Endodermal cell (in vitro differentiated cells): Measurements from ENCODE around the gene DRD2. TPM values are rescaled to one million over a fixed set of nuclear protein-coding genes. Genes with fewer than 3 reads are reported as not detected.
A peak's percentile ranks its signal among the peaks of the same experiment; 100 is the strongest.

ENCODE experiments used
- DNase-seq: peaks from one replicate; pipeline ENCODE4 v3.0.0-alpha.2; 2017
- H3K27ac ChIP-seq: 2 replicates; pipeline ENCODE4 v1.5.1; 2013; ENCODE audit warnings: mild to moderate bottlenecking, low read depth, low read length, moderate library complexity
- H3K27me3 ChIP-seq: 2 replicates; pipeline ENCODE4 v1.6.1; 2013; ENCODE audit warnings: mild to moderate bottlenecking, low read length, moderate library complexity; ENCODE audit not compliant: insufficient read depth, control insufficient read depth, poor library complexity, severe bottlenecking
- H3K36me3 ChIP-seq: 2 replicates; pipeline ENCODE4 v1.7.0; 2013; ENCODE audit warnings: mild to moderate bottlenecking, low read length, moderate library complexity; ENCODE audit not compliant: control insufficient read depth, insufficient read depth
- H3K4me1 ChIP-seq: one replicate; pipeline ENCODE4 v1.7.0; 2013; ENCODE audit warnings: low read length; ENCODE audit not compliant: control insufficient read depth, insufficient read depth
- H3K4me3 ChIP-seq: 2 replicates; pipeline ENCODE4 v1.5.1; 2013; ENCODE audit warnings: mild to moderate bottlenecking, low read length, moderate library complexity
- H3K9ac ChIP-seq: 2 replicates; pipeline ENCODE4 v1.6.1; 2013; ENCODE audit warnings: mild to moderate bottlenecking, low read length, moderate library complexity; ENCODE audit not compliant: poor library complexity, severe bottlenecking; ENCODE audit errors: extremely low read depth
- H3K9me3 ChIP-seq: 2 replicates; pipeline ENCODE4 v1.6.1; 2013; ENCODE audit warnings: mild to moderate bottlenecking, low read length, moderate library complexity; ENCODE audit not compliant: control insufficient read depth
- H3K27ac Mint-ChIP-seq: 2 replicates; pipeline ENCODE4 v1.8.0; 2020; ENCODE audit warnings: mixed read lengths
- H3K27me3 Mint-ChIP-seq: 2 replicates; pipeline ENCODE4 v1.8.0; 2021; ENCODE audit warnings: mild to moderate bottlenecking, mixed read lengths; ENCODE audit not compliant: insufficient read depth
- H3K36me3 Mint-ChIP-seq: 2 replicates; pipeline ENCODE4 v1.8.0; 2020; ENCODE audit warnings: low read depth, mixed read lengths
- H3K4me1 Mint-ChIP-seq: 2 replicates; pipeline ENCODE4 v1.8.0; 2020; ENCODE audit warnings: mixed read lengths
- H3K4me3 Mint-ChIP-seq: 2 replicates; pipeline ENCODE4 v1.8.0; 2020; ENCODE audit warnings: mild to moderate bottlenecking, moderate library complexity, mixed read lengths
- H3K9me3 Mint-ChIP-seq: 2 replicates; pipeline ENCODE4 v1.8.0; 2020; ENCODE audit warnings: mild to moderate bottlenecking, mixed read lengths
- CTCF ChIP-seq: fragments of 200-600 bp; sonication (generic); conservative IDR thresholded peaks from 2 replicates; pipeline ENCODE4 v1.5.0; 2021; ENCODE audit warnings: antibody characterized with exemption, mild to moderate bottlenecking
- WGBS, 2 experiments: methylation state at CpG; one replicate each; pipeline versions ENCODE4 v1.1.5 to v1.1.7; 2013; ENCODE audit warnings: missing lambda C conversion rate in 2 of 2, mixed read lengths in 1 of 2; ENCODE audit not compliant: insufficient coverage in 1 of 2, insufficient read length in 1 of 2; 5-methylcytosine and 5-hydroxymethylcytosine counted together
- total RNA-seq, 2 donors: library from RNA; stranded (reverse); fragmentation: NEBNext Ultra II Directional in 1 of 2; extraction: Animal tissue kit (Norgen Biotek cat#: 25700) in 1 of 2; gene quantifications; 2 replicates in 1 of 2; 3 replicates in 1 of 2; pipeline ENCODE4 v1.2.1, GENCODE V29; 2021

Gene DRD2
- total RNA-seq, 2 donors from 2014 or later = 0.35 to 2.1 TPM

- Mint-ChIP-seq H3K27me3 (peaks cover 90% of the 10 kb centered on the region), H3K9me3 (no peaks in the 10 kb centered on the region), H3K4me3 (no peak overlapping the region)
Observed at GRCh38 chr11:113476553-113476952, 1.4 kb upstream of the DRD2 start.

GRCh38 chr11:113474362-113475159, 637 bp downstream of the DRD2 start:
- H3K27me3 Mint-ChIP-seq = peaks cover 88% of the 10 kb centered on the region
- H3K4me3 ChIP-seq = peak overlapping the region; percentile 68
- H3K4me1 Mint-ChIP-seq = peaks cover 4% of the 10 kb centered on the region
- H3K36me3 ChIP-seq = no peaks in the 10 kb centered on the region
- no peaks in the 10 kb centered on the region for H3K4me1 ChIP-seq
- no peak overlapping the region for H3K27ac Mint-ChIP-seq
- no peaks in the 10 kb centered on the region for H3K36me3 Mint-ChIP-seq
- peaks cover 77% of the 10 kb centered on the region for H3K27me3 ChIP-seq
- no peak overlapping the region for H3K27ac ChIP-seq
- H3K9me3 ChIP-seq = no peaks in the 10 kb centered on the region
- H3K9ac ChIP-seq = no peak overlapping the region
- DNase-seq = peak; percentile 99
- H3K9me3 Mint-ChIP-seq = no peaks in the 10 kb centered on the region
- TF ChIP-seq CTCF = no peak
- peak overlapping the region; percentile 52 for H3K4me3 Mint-ChIP-seq
- WGBS, 2 experiments = 0 to 1% methylated on average over 20 to 70 of the region's 70 CpGs

More at GRCh38 chr11:113476553-113476952, 1.4 kb upstream of the DRD2 start:
- Histone ChIP-seq H3K4me1 (no peaks in the 10 kb centered on the region), H3K4me3 (no peak overlapping the region), H3K27ac (no peak overlapping the region), H3K27me3 (peaks cover 74% of the 10 kb centered on the region), H3K36me3 (no peaks in the 10 kb centered on the region), H3K9me3 (no peaks in the 10 kb centered on the region), H3K9ac (no peak overlapping the region)
- Mint-ChIP-seq H3K4me1 (peaks cover 4% of the 10 kb centered on the region), H3K36me3 (no peaks in the 10 kb centered on the region), H3K27ac (no peak overlapping the region)
- no peak for TF ChIP-seq CTCF
- WGBS, 2 experiments = 83 to 100% methylated on average over 1 to 3 of the region's 3 CpGs
- no peak for DNase-seq

GRCh38 chr11:113473983-113474361, 1.2 kb downstream of the DRD2 start:
- no peaks in the 10 kb centered on the region for H3K9me3 Mint-ChIP-seq
- Histone ChIP-seq H3K9ac (no peak overlapping the region), H3K4me1 (no peaks in the 10 kb centered on the region), H3K27ac (no peak overlapping the region), H3K27me3 (peaks cover 74% of the 10 kb centered on the region), H3K36me3 (no peaks in the 10 kb centered on the region), H3K9me3 (no peaks in the 10 kb centered on the region), H3K4me3 (no peak overlapping the region)
- no peak overlapping the region for H3K27ac Mint-ChIP-seq
- no peak for TF ChIP-seq CTCF
- H3K4me1 Mint-ChIP-seq = peaks cover 4% of the 10 kb centered on the region
- DNase-seq = no peak
- no peaks in the 10 kb centered on the region for H3K36me3 Mint-ChIP-seq
- peaks cover 86% of the 10 kb centered on the region for H3K27me3 Mint-ChIP-seq
- peak overlapping the region; percentile 52 for H3K4me3 Mint-ChIP-seq
- WGBS, 2 experiments = 35 to 43% methylated on average over 4 to 9 of the region's 9 CpGs
